Measurements from ENCODE around the gene RAB40B.
"Not testable (repeated sequence)": the region's sequence is repeated elsewhere in the genome, so short reads cannot be mapped to it uniquely, and the experiment has no call there.

DNA sequence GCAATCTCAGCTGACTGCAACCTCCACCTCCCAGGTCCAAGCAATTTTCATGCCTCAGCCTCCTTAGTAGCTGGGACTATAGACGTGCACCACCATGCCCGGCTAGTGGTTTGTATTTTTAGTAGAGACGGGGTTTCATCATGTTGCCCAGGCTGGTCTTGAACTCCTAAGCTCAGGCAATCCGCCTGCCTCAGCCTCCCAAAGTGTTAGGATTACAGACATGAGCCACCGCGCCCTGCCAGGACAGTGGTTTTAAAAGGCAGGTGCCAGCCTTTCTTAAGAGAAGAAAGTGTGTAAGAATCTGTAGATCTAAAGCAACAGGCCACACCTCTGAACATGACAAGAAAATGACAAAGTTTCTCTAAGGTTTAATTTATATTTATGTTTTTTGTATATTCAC is 43.9 kb downstream of the RAB40B start:
- TF ChIP-seq, protein P1, sequence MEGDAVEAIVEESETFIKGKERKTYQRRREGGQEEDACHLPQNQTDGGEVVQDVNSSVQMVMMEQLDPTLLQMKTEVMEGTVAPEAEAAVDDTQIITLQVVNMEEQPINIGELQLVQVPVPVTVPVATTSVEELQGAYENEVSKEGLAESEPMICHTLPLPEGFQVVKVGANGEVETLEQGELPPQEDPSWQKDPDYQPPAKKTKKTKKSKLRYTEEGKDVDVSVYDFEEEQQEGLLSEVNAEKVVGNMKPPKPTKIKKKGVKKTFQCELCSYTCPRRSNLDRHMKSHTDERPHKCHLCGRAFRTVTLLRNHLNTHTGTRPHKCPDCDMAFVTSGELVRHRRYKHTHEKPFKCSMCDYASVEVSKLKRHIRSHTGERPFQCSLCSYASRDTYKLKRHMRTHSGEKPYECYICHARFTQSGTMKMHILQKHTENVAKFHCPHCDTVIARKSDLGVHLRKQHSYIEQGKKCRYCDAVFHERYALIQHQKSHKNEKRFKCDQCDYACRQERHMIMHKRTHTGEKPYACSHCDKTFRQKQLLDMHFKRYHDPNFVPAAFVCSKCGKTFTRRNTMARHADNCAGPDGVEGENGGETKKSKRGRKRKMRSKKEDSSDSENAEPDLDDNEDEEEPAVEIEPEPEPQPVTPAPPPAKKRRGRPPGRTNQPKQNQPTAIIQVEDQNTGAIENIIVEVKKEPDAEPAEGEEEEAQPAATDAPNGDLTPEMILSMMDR (IDR thresholded peaks at IDR 0.05) = not testable (repeated sequence)
- not testable (repeated sequence) for TF ChIP-seq POLR2AphosphoS5 (IDR thresholded peaks at IDR 0.05)
